Endothelial cell of umbilical vein (primary cell): ENCODE measurements around the gene MAN2C1. TPM values are rescaled to one million over a fixed set of nuclear protein-coding genes. Genes with fewer than 3 reads are reported as not detected.

ENCODE experiments used
- BruUV-seq: library from RNA; stranded (reverse); fragments of 400-500 nt; replicated peaks from 2 replicates; lab custom pipeline; 2021; lab: Mats Ljungman, UMichigan
- CTCF ChIA-PET: fragments of 300-600, 350-600 bp; sonication (Branson Sonifier 250); formaldehyde crosslinking; loops from one replicate; lab custom pipeline; 2021; ENCODE audit warnings: antibody characterized with exemption, inconsistent platforms; lab: Charles Lee
- POLR2A ChIA-PET: fragments of 300-600, 350-600 bp; sonication (Branson Sonifier 250); formaldehyde crosslinking; loops from one replicate; lab custom pipeline; 2021; ENCODE audit warnings: antibody characterized with exemption, inconsistent platforms; lab: Charles Lee
- DNase-seq: peaks from one replicate; pipeline ENCODE4 v3.0.0-alpha.2; 2011; ENCODE audit warnings: low read depth, low spot score
- FAIRE-seq: peaks from 2 replicates; lab custom pipeline; 2011; peaks lifted over from hg19 to GRCh38; lab: Jason Lieb, UNC
- H2AFZ ChIP-seq: 2 replicates; pipeline ENCODE4 v1.6.0; 2012; ENCODE audit warnings: low read depth, low read length, control low read depth, inconsistent platforms
- H3K27ac ChIP-seq: 2 replicates; pipeline ENCODE4 v1.5.1; 2011; ENCODE audit warnings: low read depth, mild to moderate bottlenecking, control low read depth, low read length, moderate library complexity; ENCODE audit not compliant: insufficient read depth
- H3K27me3 ChIP-seq, 2 experiments: 2 replicates each; pipeline versions ENCODE4 v1.6.0 to v1.6.1; 2011; ENCODE audit warnings: low read length in 2 of 2, mixed read lengths in 1 of 2; ENCODE audit not compliant: control insufficient read depth in 2 of 2, insufficient read depth in 2 of 2
- H3K36me3 ChIP-seq, 2 experiments: 2 replicates in 1 of 2; 3 replicates in 1 of 2; pipeline ENCODE4 v1.5.1; 2011; ENCODE audit warnings: low read length in 2 of 2, mild to moderate bottlenecking in 1 of 2, moderate library complexity in 1 of 2; ENCODE audit not compliant: control insufficient read depth in 2 of 2, insufficient read depth in 2 of 2; ENCODE audit errors: extremely low read depth in 1 of 2
- H3K4me1 ChIP-seq: 3 replicates; pipeline ENCODE4 v1.5.1; 2011; ENCODE audit warnings: mild to moderate bottlenecking, low read length; ENCODE audit not compliant: control insufficient read depth, insufficient read depth; ENCODE audit errors: extremely low read depth
- H3K4me2 ChIP-seq: 2 replicates; pipeline ENCODE4 v1.6.1; 2011; ENCODE audit warnings: low read length, control low read depth, mixed read lengths; ENCODE audit not compliant: insufficient read depth
- H3K4me3 ChIP-seq, 3 experiments: fragments of 200-600 bp in 1 of 3; sonication (generic), shearing (Covaris generic) in 1 of 3; replicated peaks in 1 of 3; 2 replicates each; pipeline ENCODE4 v1.5.1; 2011 to 2016; ENCODE audit warnings: control low read depth in 3 of 3, low read length in 3 of 3, mild to moderate bottlenecking in 2 of 3, inconsistent platforms in 1 of 3, low read depth in 1 of 3, moderate library complexity in 1 of 3; ENCODE audit not compliant: insufficient read depth in 1 of 3
- H3K79me2 ChIP-seq: 2 replicates; pipeline ENCODE4 v1.6.0; 2012; ENCODE audit warnings: low read length, inconsistent platforms; ENCODE audit not compliant: control insufficient read depth, insufficient read depth
- H3K9ac ChIP-seq: replicated peaks from 2 replicates; pipeline ENCODE3; 2011; ENCODE audit warnings: low read length, control low read depth; ENCODE audit not compliant: insufficient read depth; ENCODE audit errors: extremely low read depth
- H3K9me1 ChIP-seq: replicated peaks from 3 replicates; pipeline ENCODE4 v1.6.0; 2011; ENCODE audit warnings: mild to moderate bottlenecking, low read length; ENCODE audit not compliant: control insufficient read depth, insufficient read depth; ENCODE audit errors: extremely low read depth
- H3K9me3 ChIP-seq: replicated peaks from 2 replicates; pipeline ENCODE4 v1.5.1; 2012; ENCODE audit warnings: low read length, inconsistent platforms; ENCODE audit not compliant: control insufficient read depth, insufficient read depth
- H4K20me1 ChIP-seq: replicated peaks from 2 replicates; pipeline ENCODE3; 2011; ENCODE audit warnings: mild to moderate bottlenecking, low read length; ENCODE audit not compliant: control insufficient read depth, insufficient read depth; ENCODE audit errors: extremely low read depth
- EZH2 ChIP-seq: IDR thresholded peaks from 2 replicates; pipeline ENCODE4 v1.6.1; 2012; ENCODE audit warnings: borderline replicate concordance, low read depth, mild to moderate bottlenecking, moderate library complexity, low read length, inconsistent platforms; ENCODE audit not compliant: severe bottlenecking
- FOS ChIP-seq: IDR thresholded peaks from 2 replicates; pipeline ENCODE4 v1.6.1; 2011; ENCODE audit warnings: mild to moderate bottlenecking, low read length, moderate library complexity, borderline replicate concordance; ENCODE audit not compliant: insufficient read depth
- MAX ChIP-seq: IDR thresholded peaks from 2 replicates; pipeline ENCODE4 v1.6.1; 2011; ENCODE audit not compliant: insufficient read depth, insufficient read length
- dilution Hi-C: fragments of 300-500 bp; cut with MboI; formaldehyde crosslinking; loops from one replicate; pipeline ENCODE4 v1.15.0; 2019; ENCODE audit warnings: low sequenced_read_pairs; ENCODE audit not compliant: extremely low pct_ligation_motif_present
- intact Hi-C: fragments of 100-400 bp; cut with micrococcal nuclease; formaldehyde crosslinking; loops from one replicate; pipeline ENCODE4 v1.10.0; 2022
- polyA plus RNA-seq, 4 experiments: library from polyadenylated mRNA; depleted of rRNA in 3 of 4; stranded (reverse) in 3 of 4; unstranded in 1 of 4; fragments of >200 nt; gene quantifications; 2 replicates each; pipeline versions ENCODE4 v1.2.1 to v1.2.3, GENCODE V29; 2011 to 2012; ENCODE audit warnings: missing spikeins in 1 of 4
- total RNA-seq: library from RNA; stranded (reverse); gene quantifications from 2 replicates; pipeline ENCODE4 v1.2.3, GENCODE V29; 2021

MAN2C1 gene
- total and polyA plus RNA-seq, 2 donors (not counting 3 experiments of a cell fraction or from before 2014, with no cell fraction given), result 198 to 248 TPM

- Histone ChIP-seq H3K9ac (peak overlapping the region; percentile 92), H3K4me1 (peaks cover 15% of the 10 kb centered on the region), H3K9me1 (no peaks in the 10 kb centered on the region), H3K27ac (peak overlapping the region; percentile 79), H3K4me3 (peak overlapping the region; percentile 50 to 83 (median 51)), H2AFZ (peak overlapping the region; percentile 8), H3K36me3 (peaks cover 6 to 32% of the 10 kb centered on the region in 2 experiments), H3K27me3 (no peaks in the 10 kb centered on the region), H3K4me2 (peak overlapping the region; percentile 62), H3K9me3 (no peaks in the 10 kb centered on the region), H4K20me1 (no peaks in the 10 kb centered on the region), H3K79me2 (peaks cover 9% of the 10 kb centered on the region)
- TSS peak; percentile 65 for BruUV-seq
- POLR2A ChIA-PET, result interaction anchor here (1.2 to 1.4 kb wide), 2 partner anchors 83 to 272 kb away, joined by 4 to 8 read pairs; partner anchors contain the start of genes IMP3 and SIN3A
- intact Hi-C loops (loop anchor here (1.0 to 10.0 kb wide), 6 partner anchors 86 to 436 kb away; partner anchors contain the start of genes IMP3 and SNUPN), dilution Hi-C loops (no loop called here)
- TF ChIP-seq MAX, result no peak
- TF ChIP-seq EZH2, result no peak
- CTCF ChIA-PET, result interaction anchor here (0.9 to 2.8 kb wide), 22 partner anchors 8 to 598 kb away, joined by 3 to 21 read pairs (median 5); partner anchors contain the start of genes PTPN9 and SIN3A
- FAIRE-seq (no peak), DNase-seq (no peak)
These were observed 357 bp upstream of the MAN2C1 start for GRCh38 chr15:75368689-75369239.

- H3K4me3 ChIP-seq, result peak overlapping the region in 2 of 3 experiments; percentile 34 to 83
- no peaks in the 10 kb centered on the region for H3K27me3 ChIP-seq
- H2AFZ ChIP-seq, result no peak overlapping the region
- ChIA-PET POLR2A (interaction anchor here (1.1 to 1.4 kb wide), 3 partner anchors 84 to 273 kb away, joined by 3 to 8 read pairs (median 4); partner anchors contain the start of genes IMP3 and SIN3A), CTCF (interaction anchor here (0.6 to 2.8 kb wide), 30 partner anchors 8 to 596 kb away, joined by 3 to 21 read pairs (median 6); partner anchors contain the start of genes IMP3, PPCDC, PTPN9 and SIN3A)
- intact Hi-C loops (loop anchor here (5.0 to 10.0 kb wide), 2 partner anchors 335 to 437 kb away; no protein-coding TSS in a partner anchor), dilution Hi-C loops (no loop called here)
- H3K9ac ChIP-seq, result peak overlapping the region; percentile 92
- TSS peak; percentile 23 for BruUV-seq
- no peaks in the 10 kb centered on the region for H3K9me1 ChIP-seq
- peaks cover 15% of the 10 kb centered on the region for H3K4me1 ChIP-seq
- FAIRE-seq (no peak), DNase-seq (no peak)
- peaks cover 6 to 30% of the 10 kb centered on the region in 2 experiments for H3K36me3 ChIP-seq
- H3K9me3 ChIP-seq, result no peaks in the 10 kb centered on the region
- peak overlapping the region; percentile 63 for H3K4me2 ChIP-seq
- TF ChIP-seq MAX (peak; percentile 46), FOS (no peak)
- peak overlapping the region; percentile 21 for H3K27ac ChIP-seq
- no peaks in the 10 kb centered on the region for H4K20me1 ChIP-seq
- H3K79me2 ChIP-seq, result peaks cover 9% of the 10 kb centered on the region
These were observed 948 bp downstream of the MAN2C1 start for GRCh38 chr15:75367406-75367912.
